DMS 273 treated with DMSO at 0.1 percent for 48 hours (cell line): ENCODE data around the gene LRMDA.
"Not testable (repeated sequence)": the region's sequence is repeated elsewhere in the genome, so short reads cannot be mapped to it uniquely, and the experiment has no call there.

Source experiments
- DNase-seq: peaks from one replicate; lab custom pipeline; 2025; lab: John Stamatoyannopoulos, UW

Gene LRMDA

DNA sequence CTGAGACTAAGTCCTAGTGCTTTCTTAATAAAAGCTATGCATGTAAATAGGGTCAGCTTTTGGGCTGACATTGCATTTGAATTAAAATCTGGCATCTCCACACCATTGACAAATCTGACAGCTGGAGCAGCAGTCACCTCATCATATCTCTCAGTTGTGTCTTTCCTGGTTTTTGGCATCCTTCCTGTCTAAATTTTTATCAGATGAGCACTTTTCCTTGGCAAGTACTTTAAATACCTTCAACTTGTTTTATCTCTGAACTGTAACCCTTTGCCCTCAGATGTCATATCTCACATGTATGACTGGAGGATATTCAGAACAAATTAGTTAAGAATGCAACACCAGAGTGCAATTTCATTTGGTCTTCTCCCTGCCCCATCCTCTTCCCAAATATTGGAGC is 1066.2 kb downstream of the LRMDA start:
- DNase-seq = no peak

GRCh38 chr10:76504823-76505222 is 1073.4 kb downstream of the LRMDA start:
- DNase-seq = no peak

GRCh38 chr10:76509446-76509845 is 1078.0 kb downstream of the LRMDA start:
- DNase-seq = no peak

- DNase-seq = no peak
Measured at GRCh38 chr10:76514321-76514720, 1082.9 kb downstream of the LRMDA start.

DNA sequence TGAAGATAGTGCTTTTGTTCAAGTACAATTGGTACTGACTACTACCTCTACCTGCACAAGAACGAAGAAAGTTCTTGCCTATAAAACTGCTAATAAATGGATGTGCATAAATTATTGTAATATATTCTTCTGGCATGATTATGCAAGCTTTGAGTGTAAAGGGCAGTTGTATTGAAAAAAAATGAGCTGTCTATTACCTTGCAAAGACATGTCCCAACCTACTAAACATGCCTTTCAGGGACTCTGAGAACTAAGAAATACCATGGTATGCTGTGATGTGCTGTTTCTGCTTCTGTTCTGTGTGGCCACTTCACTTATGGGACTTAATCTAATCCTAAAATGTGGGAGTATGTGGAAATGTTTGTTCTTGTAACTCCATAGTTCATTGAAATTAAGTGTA is 1083.4 kb downstream of the LRMDA start:
- no peak for DNase-seq

GRCh38 chr10:76522547-76522946 is 1091.1 kb downstream of the LRMDA start:
- DNase-seq = no peak

GRCh38 chr10:76523246-76523645 is 1091.8 kb downstream of the LRMDA start:
- DNase-seq = peak; percentile 19

GRCh38 chr10:76523791-76524351 is 1092.4 kb downstream of the LRMDA start:
- no peak for DNase-seq

GRCh38 chr10:76526833-76527232 is 1095.4 kb downstream of the LRMDA start:
- not testable (repeated sequence) for DNase-seq

DNA sequence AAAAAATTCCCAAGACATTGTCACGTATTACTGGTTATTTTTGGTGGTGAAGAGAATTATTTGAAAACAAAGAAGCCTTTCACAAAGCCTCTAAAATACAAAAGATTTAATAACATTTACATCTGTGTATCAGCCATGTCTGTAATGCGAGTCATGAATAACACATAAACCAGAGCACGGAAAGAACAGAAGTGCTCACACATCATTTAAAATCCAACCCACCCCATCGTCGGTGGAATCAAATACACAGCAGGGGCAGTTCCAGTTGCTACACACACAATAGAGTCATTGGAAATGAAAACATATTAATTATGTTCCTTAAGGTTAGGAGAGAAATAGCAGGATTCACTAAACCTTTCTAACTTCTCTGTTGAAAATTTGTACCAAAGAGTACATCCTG is 1108.9 kb downstream of the LRMDA start:
- DNase-seq = no peak

GRCh38 chr10:76540786-76541185 is 1109.4 kb downstream of the LRMDA start:
- DNase-seq = no peak

GRCh38 chr10:76541852-76542251 is 1110.4 kb downstream of the LRMDA start:
- no peak for DNase-seq

- no peak for DNase-seq
Measured at GRCh38 chr10:76542307-76542930, 1111.0 kb downstream of the LRMDA start.

DNA sequence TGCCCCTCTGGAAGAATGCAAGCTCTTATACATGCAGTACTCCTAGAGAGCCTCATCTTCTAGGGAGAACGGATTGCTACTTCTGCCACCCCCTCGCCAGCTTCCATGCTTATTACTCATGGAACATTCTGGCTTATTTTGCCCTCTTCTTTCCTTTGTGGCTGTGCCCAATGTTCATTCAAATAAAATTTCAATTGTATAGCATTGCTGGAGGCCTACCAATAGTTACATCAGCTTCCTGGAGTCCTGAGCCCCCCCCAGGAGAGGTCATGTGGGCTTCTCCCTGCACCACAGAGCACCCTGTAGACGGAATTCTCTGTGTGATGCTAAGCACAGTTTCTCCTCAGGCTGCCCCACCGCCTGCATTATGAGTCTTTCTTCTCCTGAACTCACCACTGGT is 1112.2 kb downstream of the LRMDA start:
- no peak for DNase-seq

GRCh38 chr10:76544789-76545188 is 1113.4 kb downstream of the LRMDA start:
- no peak for DNase-seq

GRCh38 chr10:76546411-76546810 is 1115.0 kb downstream of the LRMDA start:
- DNase-seq = no peak

DNA sequence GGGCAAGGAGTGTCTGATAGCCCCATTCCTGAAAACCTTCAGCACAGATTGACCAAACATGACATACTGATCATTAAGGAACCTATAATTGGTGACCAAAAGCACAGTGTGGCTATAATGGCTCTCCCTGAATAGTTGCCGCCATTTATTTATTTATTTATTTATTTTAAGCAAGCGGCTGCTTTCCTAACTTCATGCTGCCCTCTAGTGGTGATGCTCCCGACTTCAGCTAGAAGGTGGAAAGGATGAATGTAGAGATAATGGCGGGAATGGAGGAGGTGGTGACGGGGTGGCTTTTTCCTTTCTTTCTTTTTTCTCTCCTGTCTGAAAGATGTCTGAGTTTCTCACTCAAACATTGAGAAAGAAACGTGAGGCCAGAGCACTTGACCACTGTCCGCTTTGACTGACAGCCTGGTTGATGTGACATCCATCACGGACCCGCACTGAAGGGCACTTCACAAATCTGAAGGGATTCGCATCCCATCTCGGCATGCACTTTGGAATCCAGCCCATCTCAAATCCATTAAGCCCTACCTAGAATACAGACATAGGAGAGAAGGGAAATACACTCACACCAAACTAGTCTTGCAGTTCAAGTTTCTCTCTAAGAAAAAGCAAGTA is 1116.0 kb downstream of the LRMDA start:
- DNase-seq = peak; percentile 11

DNA sequence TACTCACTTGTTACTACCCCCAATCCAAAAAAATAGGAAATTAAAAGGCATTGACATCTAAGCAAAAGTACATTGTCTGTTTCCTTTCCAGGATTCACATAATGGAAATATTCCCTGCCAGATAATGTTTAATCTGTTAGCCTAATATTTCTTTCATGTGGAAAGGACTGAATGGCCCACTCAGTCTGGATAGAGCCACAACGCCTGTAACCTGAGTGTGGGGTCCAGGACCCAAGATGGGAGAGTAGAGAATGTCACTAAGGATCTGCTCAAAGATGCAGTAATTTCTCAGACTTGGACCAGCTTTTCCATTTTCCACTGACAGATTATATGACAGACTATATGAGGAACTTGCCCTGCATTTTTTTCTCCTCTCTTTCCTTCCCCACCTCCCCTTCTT is 1117.3 kb downstream of the LRMDA start:
- DNase-seq = no peak

DNA sequence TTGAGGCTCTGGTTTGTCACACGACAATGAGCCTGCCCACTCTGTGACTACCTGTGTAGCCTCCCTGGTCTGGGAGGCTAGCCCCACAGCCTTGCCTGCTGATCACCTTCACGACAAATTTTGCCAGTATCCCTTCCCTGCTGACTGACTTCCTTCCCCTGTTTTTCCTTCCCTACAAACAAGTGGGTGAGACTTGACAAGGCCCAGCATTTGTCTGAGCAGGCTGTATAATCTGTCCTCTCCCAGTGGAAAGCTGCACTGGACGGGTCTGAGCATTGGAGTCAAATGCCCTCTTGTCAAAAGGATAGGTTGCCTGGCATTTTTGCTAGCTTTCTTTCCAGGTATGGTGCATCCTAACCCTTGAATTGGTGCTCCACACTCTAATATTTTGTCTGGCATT is 1117.7 kb downstream of the LRMDA start:
- no peak for DNase-seq

GRCh38 chr10:76550806-76551205 is 1119.4 kb downstream of the LRMDA start:
- no peak for DNase-seq

GRCh38 chr10:76552091-76552873 is 1120.9 kb downstream of the LRMDA start:
- DNase-seq = no peak

DNA sequence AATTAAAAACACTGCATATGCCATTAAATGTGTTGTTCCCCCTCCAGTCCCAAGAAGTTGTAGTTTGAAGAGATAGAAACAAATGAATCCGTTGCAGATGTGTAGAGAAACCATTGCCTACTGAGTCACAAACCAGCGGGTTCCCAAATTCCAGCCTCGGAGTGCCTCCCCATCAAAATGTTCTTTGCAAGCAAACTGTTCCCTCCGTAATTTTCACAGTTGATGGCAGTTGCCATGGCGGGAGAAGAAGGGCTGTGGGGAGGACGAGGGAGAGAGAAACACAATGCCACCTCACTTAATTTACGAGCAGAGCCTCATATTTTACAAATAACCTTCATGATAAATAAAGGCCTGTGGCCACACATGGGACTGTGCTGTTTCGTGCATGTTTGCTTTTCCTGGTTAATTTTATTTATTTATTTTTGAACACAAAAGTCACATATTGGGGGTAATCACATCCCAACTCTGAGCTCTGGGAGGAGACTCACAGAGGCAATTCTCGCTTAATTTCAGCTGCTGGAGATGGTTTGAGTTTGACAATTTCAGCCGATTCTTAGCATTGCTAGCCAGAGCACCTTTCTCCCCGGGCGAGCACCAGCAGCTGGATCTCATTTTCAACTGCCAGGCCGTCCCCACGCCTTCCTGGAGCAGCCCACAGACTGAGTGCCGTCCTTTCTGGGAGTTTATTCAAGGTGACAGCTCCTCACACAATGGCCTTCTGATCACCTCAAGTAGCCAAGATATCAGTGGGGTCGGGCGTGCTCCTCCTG is 1122.0 kb downstream of the LRMDA start:
- no peak for DNase-seq
